ENCODE results near the gene SH3PXD2B. TPM values are rescaled to one million over a fixed set of nuclear protein-coding genes. Genes with fewer than 3 reads are reported as not detected.

SH3PXD2B gene
- 39.8 TPM for total RNA-seq

DNA sequence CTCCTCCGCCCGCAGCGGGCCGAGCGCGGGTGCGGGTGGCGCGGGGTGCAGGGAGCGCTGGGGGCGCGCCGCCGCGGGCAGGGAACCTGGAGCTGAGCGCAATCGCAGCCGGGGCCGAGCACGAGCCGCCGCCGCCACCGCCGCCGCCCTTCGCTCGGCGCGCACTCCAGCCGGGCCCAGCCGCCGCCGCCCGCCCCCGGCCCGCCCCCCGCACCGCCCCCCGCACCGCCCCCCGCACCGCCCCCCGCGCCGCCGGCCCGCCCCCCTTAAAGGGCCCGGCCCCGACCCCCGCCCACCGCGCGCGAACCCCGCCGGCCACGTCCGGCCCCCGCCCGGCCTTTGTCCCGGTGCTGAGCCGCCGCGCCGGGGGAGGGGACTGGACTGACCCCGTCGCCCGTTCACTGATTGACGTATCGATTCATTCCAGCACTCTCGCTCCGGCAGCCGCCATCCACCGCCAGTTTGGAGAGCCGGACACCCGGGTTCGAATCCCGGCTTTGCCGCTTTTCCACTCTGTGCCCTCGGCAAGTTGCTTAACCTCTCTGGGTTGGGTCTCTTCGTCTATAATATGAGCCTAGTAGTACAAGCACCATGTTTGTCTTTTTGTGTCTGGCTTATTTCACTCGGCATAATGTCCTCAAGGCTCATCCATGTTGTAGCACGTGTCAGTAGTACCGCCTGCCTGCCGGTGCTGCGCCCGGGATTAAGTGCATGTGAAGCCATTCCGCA is at the start of gene SH3PXD2B:
SH3PXD2B (minus strand) TSS at position 168 of the 729 bp plus-strand sequence. CDS start 173 bp downstream, outside the sequence.
- peak; percentile 66 for DNase-seq (ENCODE audit: low spot score)

DNA sequence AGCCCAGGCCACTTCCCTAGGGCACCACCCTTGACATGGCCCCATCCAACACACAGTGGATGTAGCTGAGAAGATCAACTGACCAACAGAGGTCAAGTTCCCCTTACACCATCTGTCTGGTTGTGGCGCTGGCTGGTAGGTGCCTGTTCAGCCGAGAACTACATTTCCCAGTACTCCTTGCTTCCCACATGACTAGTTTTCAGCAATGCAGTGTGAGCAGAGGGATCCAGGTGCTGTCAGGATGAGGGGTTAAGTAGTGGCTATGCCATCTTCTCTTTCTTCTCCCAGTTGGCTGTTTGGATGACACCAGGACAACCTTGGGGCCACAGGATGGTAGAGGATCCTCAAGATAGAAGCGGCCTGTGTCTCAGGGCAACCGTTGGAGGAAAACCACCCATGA is 48.6 kb upstream of the SH3PXD2B start:
- peak; percentile 32 for DNase-seq (ENCODE audit: low spot score)

DNA sequence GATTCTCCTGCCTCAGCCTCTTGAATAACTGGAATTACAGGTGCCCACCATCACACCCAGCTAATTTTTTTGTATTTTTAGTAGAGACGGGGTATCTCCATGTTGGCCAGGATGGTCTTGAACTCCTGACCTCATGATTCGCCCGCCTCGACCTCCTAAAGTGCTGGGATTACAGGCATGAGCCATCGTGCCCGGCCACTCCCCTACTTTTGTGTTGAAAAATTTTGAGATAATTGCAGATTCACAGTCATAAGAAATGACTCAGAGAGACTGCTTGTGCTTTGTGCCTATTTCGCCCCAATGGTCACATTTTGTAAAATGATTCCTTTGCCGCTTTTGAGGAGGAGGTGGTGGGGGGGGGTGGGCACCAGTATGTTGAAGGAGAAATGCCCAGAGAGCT is 48.1 kb upstream of the SH3PXD2B start:
- no peak for DNase-seq (ENCODE audit: low spot score)

DNA sequence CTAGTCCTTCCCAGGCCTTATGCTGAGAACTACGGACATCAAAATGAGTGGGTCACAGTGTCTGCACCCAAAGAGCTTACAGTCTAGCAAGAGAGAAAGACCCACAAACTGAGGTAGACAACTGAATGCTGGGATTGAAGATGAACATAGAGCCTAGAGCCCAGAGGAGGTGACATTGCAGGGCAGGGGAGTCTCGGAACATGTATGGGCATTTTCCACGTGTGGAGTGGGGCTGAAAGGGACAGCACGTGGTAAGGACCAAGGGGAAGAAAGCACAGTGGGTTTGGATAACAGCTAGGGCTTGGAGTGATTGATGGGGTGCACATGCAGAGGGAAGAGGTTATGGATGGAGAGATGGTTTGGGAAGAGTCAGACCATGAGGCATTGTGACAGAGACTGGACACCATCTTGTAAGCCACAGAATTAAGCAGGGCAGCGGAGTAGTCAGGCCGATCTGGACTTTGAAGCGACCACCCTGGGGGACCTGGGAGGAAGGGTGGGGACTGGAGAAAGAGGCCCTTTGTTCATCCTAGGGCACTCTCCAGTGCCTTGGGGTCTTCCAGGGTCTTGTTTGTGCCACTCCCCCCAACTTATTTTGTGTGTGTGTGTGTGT is 47.5 kb upstream of the SH3PXD2B start:
- peak; percentile 20 for DNase-seq (ENCODE audit: low spot score)

DNA sequence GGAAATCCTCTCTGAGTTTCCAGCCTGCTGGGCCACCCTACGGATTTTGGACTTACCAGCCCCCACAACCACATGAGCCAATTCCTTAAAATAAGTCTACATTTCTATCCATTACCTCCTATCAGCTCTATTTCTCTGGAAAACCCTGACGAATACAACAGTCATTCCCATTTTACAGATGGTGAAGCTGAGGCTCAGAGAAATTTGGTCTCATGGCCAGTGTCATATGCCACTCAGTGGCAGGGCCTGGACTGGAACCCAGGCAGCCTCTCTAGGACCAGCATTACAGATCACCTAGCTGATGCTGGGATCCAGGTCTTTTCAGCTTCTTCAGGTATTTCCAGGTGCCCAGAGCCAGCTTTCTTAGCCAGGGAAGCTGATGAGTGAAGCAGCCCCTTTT is 45.0 kb upstream of the SH3PXD2B start:
- DNase-seq (ENCODE audit: low spot score) = peak; percentile 14

DNA sequence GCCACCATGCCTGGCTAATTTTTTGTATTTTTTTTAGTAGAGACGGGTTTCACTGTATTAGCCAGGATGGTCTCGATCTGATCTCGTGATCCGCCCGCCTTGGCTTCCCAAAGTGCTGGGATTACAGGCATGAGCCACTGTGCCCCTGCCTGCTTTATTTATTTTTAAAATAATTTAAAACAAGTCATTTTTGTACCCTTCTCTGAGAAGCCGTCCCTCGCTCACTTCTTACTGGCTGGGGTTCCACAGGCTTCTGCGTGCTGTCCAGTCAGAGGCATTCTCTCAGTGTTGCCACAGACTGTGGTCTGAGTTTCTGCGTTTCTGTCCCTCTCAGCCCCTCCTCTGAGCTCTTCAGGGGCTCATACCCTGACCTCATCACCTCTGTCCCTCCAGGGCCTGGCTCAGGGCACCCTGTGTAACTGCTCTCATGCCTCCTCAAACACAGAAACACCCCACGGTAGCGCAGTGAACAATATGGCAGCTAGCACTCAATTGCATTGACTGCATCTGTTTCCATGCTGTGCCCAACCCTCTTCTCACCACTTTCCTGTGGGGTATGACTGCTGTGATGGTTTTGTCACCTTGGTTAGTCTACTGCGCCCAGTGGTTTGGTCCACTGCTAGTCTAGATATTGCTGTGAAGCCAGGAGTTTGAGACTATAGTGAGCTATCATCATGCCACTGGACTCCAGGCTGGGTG is 44.3 kb upstream of the SH3PXD2B start:
- peak; percentile 31 for DNase-seq (ENCODE audit: low spot score)

DNA sequence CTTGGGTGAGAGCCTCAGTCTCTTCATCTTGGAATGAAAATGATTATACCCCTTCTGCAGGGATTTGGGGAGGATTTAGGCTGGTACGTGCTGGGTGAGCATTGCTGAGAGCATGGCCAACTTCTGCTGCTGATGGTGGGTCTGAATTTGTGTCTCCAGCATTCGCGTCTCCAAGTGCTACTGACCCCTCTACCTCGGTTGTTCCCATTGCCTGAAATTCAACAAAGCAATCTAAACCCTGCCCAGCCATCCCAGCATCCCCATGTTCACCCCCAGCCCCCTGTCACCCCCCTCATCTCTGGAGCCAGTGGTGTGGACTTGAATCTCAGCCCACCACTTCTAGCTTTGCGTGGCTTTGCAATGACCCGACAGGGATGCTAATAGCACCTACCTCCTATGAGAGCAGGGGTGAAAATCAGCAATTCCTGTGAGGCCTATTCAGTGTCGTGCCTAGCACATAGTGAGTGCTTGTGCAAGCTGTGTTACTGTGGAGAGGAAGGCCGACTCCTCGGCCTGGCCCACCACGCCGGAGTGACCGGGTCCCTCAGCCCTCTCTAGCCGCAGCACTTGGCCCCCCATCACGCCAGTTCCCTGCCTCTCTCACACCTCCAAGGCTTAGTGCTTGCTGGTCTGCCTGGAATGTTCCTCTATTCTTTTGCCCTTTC is 43.4 kb upstream of the SH3PXD2B start:
- peak; percentile 34 for DNase-seq (ENCODE audit: low spot score)

DNA sequence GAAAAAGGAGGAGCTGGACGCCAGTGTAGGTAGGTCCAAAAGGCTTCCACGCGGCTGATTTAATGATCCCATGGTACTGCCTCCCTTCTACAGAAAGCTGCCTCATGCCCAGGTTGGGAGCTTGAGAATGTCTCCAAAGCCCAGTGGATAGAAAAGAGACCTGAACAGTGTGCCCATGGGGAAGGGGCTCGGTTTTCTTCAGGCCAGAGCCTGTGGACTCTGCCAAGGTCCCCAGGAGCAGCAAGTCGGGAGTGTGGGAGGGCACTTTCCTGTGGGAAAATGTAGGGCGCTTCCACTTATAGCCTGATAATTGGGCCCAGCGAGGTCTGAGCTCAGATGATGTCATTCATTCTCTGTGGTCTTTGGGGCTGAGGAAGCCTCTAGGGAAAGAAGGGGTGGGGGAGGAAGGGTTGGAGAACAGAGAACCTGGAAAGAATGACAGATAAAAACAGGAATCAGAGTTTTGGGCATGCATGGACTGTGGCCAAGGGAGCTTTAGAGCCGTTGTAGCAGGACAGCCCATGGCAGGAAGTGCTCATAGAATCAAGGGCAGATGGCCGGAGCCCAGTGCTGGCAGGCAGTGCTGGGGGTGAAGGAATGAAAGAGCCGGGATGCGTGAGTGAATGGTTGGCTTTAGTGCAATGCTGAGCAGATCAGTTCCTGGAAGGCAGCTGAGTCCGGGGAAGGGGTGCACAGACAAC is 42.5 kb upstream of the SH3PXD2B start:
- peak; percentile 41 for DNase-seq (ENCODE audit: low spot score)

DNA sequence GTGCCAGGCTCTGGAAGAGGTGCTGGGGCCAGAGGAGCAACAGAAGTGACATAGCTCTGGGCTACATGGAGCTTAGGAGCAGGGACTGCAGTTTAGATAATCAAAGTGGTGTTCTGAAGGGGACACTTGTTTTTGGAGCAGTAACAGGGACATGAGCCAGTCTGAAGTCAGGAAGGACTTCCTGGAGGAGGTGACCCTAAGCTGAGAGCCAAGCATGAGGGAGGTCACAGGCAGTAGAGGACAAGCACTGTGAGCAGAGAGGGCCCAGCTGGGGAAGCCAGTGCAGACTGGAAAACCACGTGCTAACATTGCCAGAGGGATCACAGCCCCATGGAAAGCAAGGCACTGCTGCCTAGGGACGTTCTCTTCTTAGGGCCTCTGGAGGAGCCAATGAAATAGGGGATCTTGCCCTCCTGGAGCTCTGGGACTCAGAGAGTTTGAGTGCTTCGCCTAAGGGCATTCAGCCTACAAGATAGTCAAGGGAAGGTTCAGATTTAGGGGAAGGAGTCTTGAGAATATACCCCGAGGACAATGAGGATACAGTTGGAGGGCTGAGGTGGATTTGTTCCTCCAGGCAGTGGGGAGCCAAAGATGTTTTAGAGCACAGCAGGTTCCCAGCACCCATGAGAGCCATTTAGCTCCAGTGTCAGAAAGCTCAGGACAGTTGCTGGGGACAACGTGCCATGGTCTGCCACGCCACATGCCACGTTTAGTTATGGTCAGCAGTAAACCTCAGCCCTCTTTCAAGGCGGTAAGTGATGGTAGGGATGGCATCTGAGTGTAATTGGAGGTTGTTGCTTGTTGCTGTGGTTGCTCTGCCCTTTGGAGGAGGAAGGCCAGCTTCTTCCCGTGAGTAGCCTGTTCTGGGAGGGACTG is 40.5 kb upstream of the SH3PXD2B start:
- DNase-seq (ENCODE audit: low spot score) = no peak

DNA sequence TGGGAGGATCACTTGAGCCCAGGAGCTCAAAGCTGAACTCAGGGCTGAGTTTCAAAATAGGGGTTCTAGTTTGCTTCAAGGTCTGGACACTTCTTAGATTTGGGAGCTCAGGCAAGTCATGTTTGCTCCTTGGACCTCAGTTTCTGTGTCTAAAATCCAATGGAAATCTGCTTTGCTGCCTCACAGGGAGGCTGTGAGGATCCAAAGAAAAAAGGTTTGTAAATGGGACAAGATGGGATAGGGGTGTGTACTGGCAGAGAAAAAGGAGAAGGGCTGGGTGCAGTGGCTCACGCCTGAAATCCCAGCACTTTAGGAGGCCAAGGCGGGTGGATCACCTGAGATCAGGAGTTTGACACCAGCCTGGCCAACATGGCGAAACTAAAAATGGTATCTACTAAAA is 39.6 kb upstream of the SH3PXD2B start:
- DNase-seq (ENCODE audit: low spot score) = peak; percentile 8

DNA sequence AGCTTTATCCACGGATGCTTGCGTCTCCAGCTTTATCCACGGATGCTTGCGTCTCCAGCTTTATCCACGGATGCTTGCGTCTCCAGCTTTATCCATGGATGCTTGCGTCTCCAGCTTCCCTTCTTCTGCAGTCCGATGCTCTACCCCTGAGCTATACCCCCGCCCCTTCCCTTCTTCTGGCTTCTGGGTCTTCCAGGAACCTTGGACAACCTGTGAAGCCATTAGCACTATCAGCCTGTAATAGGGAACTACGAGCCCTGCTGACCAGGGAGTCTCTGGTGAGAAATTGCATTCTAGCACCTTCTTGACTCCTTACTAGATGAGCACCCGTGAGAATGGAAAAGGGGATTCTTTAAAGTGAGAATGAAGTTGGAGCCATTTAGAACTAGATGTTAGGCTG is 39.1 kb upstream of the SH3PXD2B start:
- peak; percentile 26 for DNase-seq (ENCODE audit: low spot score)

DNA sequence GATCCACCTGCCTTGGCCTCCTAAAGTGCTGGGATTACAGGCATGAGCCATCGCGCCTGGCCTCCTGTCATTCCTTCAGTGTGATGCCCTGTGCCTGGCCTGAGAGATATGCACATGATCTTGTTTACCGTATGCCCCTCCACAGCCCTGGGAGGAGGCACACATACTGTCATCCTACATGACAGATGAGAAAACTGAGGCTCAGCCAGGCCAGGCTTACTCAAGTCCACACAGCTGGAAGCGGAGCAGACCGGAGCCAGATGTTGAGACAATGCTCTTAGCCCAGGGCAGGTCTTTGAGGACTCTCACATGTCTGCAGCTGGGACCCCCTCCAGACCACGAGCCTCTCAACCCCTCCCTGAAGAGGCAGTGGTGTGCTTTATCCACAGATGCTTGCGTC is 38.7 kb upstream of the SH3PXD2B start:
- DNase-seq (ENCODE audit: low spot score) = peak; percentile 30

DNA sequence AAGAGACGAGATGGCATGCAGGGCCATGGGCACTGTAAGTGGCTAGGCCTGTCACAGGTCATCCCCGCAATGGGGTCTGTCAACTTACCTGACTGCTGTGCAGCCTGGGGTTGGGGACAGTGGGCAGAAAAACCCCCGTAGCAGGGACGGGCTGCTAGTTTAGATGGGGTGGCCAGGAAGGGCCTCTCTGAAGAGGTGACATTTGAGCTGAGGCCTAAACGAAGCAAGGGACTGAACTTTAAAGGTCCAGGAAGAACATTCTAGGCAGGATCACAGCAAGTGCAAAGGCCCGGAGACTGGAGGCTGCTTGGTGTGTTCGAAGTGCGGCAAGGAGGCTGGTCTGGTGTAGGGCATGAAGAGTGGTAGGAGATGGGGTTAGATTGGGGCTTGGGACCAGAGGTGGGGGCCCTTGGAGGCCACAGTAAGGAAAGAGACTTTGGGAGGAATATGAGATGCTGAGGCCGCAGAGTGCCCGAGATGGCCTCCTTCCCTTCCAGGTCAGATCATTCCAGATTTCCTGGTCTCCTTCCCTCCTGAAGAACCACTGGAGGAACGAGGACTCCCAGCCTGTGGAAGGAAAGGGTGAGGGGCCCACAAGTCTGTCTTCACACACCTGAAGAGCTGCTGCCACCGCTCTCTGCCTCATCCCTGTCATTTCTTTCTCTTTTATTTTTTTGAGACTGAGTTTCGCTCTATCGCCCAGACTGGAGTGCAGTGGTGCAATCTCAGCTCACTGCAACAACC is 37.9 kb upstream of the SH3PXD2B start:
- DNase-seq (ENCODE audit: low spot score) = peak; percentile 22

DNA sequence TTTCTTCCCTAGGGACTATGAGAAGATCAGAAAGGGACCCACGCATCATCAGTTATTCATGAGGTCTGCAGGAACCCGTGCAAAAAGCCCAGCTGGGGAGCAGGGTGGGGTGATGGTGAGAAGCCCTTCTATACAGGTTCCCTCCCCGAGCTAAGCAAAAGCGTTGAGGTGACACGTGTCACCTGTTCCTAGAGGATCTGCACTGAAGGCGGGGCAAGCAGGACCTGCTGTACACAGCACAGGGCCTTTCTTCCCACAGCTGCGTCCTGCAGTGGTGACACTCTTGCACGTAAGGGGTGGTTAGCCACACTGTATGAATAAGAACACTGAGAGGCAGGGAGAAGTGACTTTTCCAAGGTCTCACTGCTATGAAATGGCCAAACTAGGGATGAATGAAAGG is 37.2 kb upstream of the SH3PXD2B start:
- DNase-seq (ENCODE audit: low spot score) = no peak

DNA sequence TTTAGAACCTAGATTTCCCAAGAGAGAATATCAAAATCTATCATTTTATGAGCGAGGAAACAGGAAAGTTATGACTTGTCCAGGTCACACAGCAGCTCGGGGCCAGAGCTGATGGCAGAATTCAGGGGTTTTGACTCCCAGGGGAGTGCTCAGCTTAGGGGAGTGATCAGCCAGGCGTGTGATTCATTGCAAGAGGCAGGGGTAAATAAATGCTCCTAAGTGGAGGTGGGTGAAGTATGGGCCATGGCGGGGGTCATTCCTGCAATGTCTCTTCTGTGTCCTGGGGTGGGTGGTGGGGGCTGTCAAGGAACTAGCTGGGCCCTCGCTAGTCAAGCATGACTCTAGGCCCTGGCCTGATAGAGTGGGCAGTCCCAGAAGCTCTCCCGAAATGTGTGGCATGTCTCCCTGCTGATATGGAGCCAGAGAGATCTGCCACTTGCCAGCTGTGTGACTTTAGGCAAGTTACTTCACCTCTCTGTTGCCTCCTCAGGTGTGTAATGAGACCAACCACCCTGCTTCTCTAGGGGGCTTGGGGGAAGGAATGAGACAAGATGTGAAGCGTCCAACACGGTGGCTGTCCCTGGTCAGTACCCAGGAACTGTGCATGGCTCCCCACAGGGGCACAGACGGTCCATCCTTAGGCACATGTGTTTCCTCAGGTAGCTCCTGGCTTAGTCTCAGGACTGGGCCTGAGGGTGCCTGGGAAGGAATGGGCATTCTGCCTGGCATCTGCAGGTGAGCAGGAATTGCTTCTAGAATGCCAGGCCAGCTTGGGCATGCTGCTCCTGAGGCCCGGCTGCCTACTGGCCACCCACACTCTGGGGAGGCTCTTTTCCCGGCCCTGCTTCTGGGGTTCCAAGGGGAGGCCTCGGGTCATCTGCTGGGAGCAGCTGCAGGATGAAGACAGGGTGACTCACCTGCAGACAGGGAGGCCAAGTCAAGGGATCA is 36.5 kb upstream of the SH3PXD2B start:
- DNase-seq (ENCODE audit: low spot score) = peak; percentile 28

DNA sequence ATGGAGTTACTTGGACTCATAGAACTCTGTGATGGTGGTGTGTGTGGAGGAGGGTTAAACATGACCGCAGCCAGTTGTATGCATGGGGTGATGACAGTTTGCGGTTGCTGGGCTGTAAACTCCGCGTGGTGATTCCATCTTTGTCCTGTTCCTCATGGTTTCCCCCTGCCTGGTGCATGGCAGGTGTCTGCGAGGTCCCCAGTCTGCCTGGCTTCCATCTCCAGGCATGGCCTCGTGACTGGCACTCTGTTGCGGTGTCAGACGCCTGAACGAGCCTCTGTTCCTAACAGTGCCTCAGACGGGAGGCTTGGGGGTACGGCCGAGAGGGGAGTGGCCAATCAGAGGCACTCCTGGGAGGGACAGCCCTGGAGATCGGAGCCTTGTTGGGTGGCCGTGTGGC is 33.9 kb upstream of the SH3PXD2B start:
- no peak for DNase-seq (ENCODE audit: low spot score)

DNA sequence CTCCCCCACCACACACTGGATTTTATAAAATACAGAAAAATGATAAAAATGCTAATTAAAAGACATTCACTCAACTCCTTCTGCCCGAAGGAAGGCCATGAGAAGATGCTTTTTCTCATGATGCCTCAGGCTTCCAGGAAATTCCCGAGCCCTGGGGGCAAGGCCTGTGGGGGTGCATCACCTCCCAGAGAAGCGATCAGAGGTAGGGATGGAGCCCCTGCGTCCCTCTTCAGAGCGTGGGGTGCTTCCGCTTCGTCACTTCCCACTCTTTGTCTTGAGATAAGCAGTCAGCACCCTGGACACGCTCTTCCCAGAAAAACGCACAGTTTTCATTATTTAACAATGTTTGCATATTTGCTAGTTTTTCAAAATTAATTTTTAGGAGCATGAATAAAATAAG is 33.3 kb upstream of the SH3PXD2B start:
- DNase-seq (ENCODE audit: low spot score) = no peak

DNA sequence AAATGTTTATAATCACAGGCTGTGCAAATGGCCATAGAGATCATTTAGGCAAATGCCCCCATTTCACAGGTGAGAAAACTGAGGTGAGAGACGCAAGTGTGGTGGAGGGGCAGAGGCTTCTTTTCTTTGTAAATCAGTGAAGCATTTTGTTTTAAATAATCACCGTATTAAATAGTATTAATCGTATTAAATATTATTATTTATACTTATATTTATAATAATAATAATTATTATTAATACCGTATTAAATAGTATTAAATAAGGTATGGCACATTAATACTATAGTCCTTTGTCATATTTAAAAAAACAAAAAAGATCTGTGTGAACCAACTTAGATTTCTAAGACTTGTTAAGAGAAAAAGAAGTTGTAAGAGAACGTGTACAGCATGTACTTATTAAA is 32.6 kb upstream of the SH3PXD2B start:
- DNase-seq (ENCODE audit: low spot score) = no peak

DNA sequence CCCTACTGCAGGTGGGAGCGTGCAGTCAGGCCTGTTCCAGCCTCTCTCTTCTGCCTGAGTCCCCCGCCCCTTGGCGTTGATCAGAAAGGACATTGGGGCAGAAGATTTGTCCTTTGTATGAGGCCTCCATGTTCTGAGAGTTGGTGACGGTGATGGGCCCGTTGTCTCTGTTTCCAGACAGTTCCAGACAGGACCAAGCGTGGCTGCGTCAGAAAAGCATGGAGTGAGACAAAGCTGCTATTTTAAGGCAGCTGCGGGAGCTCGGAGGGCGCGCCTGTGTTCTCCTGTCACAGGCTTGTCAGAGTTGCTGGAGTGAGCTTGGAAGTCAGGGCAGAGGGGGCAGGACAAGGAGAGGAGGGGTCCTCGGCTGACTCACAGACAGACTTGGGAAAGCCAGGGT is 32.1 kb upstream of the SH3PXD2B start:
- DNase-seq (ENCODE audit: low spot score) = no peak

Measured in ureter (tissue), 1 donor.